Small intestine (tissue), 7 donors: Measurements from ENCODE around the gene SUPT7L. TPM values are rescaled to one million over a fixed set of nuclear protein-coding genes. Genes with fewer than 3 reads are reported as not detected.

ENCODE experiments used
- DNase-seq, 2 donors: peaks; one replicate each; pipeline versions ENCODE4 v3.0.0 to v3.0.0-alpha.2; 2013
- FAIRE-seq: peaks from 2 replicates; lab custom pipeline; 2012; peaks lifted over from hg19 to GRCh38; lab: Jason Lieb, UNC
- H3K27ac ChIP-seq, 3 donors: one replicate each; pipeline ENCODE4 v1.5.1; 2013; ENCODE audit warnings: low read length in 2 of 3, mild to moderate bottlenecking in 2 of 3, control low read depth in 1 of 3, inconsistent platforms in 1 of 3, low read depth in 1 of 3, moderate library complexity in 1 of 3
- H3K27me3 ChIP-seq, 3 donors: one replicate each; pipeline ENCODE4 v1.6.1; 2013; ENCODE audit warnings: low read length in 3 of 3, inconsistent platforms in 1 of 3; ENCODE audit not compliant: control insufficient read depth in 3 of 3, insufficient read depth in 3 of 3
- H3K36me3 ChIP-seq, 3 donors: one replicate each; pipeline ENCODE4 v1.6.1; 2013; ENCODE audit warnings: low read length in 3 of 3, inconsistent platforms in 1 of 3, low read depth in 1 of 3, mild to moderate bottlenecking in 1 of 3, moderate library complexity in 1 of 3; ENCODE audit not compliant: control insufficient read depth in 3 of 3, insufficient read depth in 2 of 3
- H3K4me1 ChIP-seq, 3 donors: one replicate each; pipeline ENCODE4 v1.6.1; 2013; ENCODE audit warnings: low read length in 2 of 3, inconsistent platforms in 1 of 3, low read depth in 1 of 3, mild to moderate bottlenecking in 1 of 3, moderate library complexity in 1 of 3; ENCODE audit not compliant: control insufficient read depth in 3 of 3, insufficient read depth in 2 of 3
- H3K4me3 ChIP-seq, 3 donors: one replicate each; pipeline ENCODE4 v1.5.1; 2013; ENCODE audit warnings: low read length in 3 of 3, control low read depth in 1 of 3, inconsistent platforms in 1 of 3, low read depth in 1 of 3, mild to moderate bottlenecking in 1 of 3, moderate library complexity in 1 of 3
- H3K9me3 ChIP-seq, 2 donors: one replicate each; pipeline ENCODE4 v1.6.1; 2013; ENCODE audit warnings: low read depth in 1 of 2, low read length in 1 of 2; ENCODE audit not compliant: control insufficient read depth in 2 of 2, insufficient read depth in 1 of 2
- WGBS, 3 donors: extraction: QIAGEN DNeasy Blood & Tissue Kit; methylation state at CpG; one replicate each; pipeline ENCODE4 v1.1.7; 2013; 5-methylcytosine and 5-hydroxymethylcytosine counted together
- polyA plus RNA-seq, 4 donors: library from polyadenylated mRNA; stranded (reverse) in 3 of 4; unstranded in 1 of 4; fragments of 200-250 nt in 3 of 4; fragments of 120-200 nt in 1 of 4; gene quantifications; one replicate each; pipeline versions ENCODE4 v1.2.1 to v1.2.3, GENCODE V29; 2013
- donor health status: healthy with polysubstance abuse.
- donor health status: control.
- donor health status: control.
- donor health status: Bipolar disorder and iron deficiency.
- donor health status: healthy.

The SUPT7L gene
- polyA plus RNA-seq, 4 donors: 16.8 to 43.7 (median 23.1) TPM

DNA sequence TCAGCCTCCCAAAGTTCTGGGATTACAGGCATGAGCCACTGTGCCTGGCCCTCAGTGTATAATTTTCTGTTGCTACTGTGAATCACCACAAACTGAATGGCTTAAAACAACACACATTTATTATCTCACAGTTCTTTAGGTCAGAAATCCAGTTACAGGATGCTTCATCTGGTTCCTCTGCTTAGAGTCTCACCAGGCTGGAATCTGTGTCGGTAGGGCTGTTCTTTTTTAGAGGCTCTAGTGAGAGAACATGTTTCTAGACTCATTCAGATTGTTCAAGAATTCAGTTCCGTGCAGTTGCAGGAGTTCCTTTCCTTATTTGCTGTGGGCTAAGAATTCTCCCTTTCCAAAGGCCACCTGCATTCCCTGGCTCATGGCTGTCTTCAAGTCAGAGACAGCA lies 56.8 kb downstream of the SUPT7L start:
- FAIRE-seq (no peak), DNase-seq (no peak)
- 85 to 96% (median 94%) methylated on average over 2 of the region's 2 CpGs for WGBS, 3 donors
- Histone ChIP-seq H3K27me3 (no peaks in the 10 kb centered on the region), H3K27ac (no peak overlapping the region), H3K4me3 (no peak overlapping the region), H3K4me1 (no peaks in the 10 kb centered on the region), H3K9me3 (no peaks in the 10 kb centered on the region), H3K36me3 (peaks cover 21 to 43% (median 23%) of the 10 kb centered on the region in 3 donors)

Other genes starting within 250 kb of the SUPT7L start
- 10 to 100 TPM; 51.4 to 84.8 (median 81.9) TPM for gene NRBP1, start 235.0 kb downstream of the SUPT7L start, polyA plus RNA-seq
- 100 to 1,000 TPM in 1 of 4 donors, 10 to 100 TPM in 3; 57.0 to 127 (median 60.5) TPM for gene KRTCAP3, start 221.2 kb downstream of the SUPT7L start, polyA plus RNA-seq
- 100 to 1,000 TPM in 1 of 4 donors, 10 to 100 TPM in 3; 35.9 to 142 (median 89.3) TPM for gene IFT172, start 173.9 kb downstream of the SUPT7L start, polyA plus RNA-seq
- 1 to 10 TPM in 2 of 4 donors, under 1 TPM in 1, not detected in 1; 0.81 to 5.8 (median 2.0) TPM for gene FNDC4, start 168.4 kb downstream of the SUPT7L start, polyA plus RNA-seq
- gene GCKR, start 166.8 kb downstream of the SUPT7L start, polyA plus RNA-seq: 1 to 10 TPM; 2.1 to 3.8 (median 2.5) TPM
- 10 to 100 TPM in 2 of 4 donors, 1 to 10 TPM in 2; 3.4 to 34.3 (median 7.2) TPM for gene ZNF512, start 80.6 kb downstream of the SUPT7L start, polyA plus RNA-seq
- 1 to 10 TPM in 3 of 4 donors, under 1 TPM in 1; 0.54 to 4.8 (median 1.6) TPM for gene CCDC121, start 34.6 kb downstream of the SUPT7L start, polyA plus RNA-seq
- 10 to 100 TPM; 21.9 to 41.4 (median 33.5) TPM for gene GPN1, start 34.6 kb downstream of the SUPT7L start, polyA plus RNA-seq
- gene SLC4A1AP, start 275 bp upstream of the SUPT7L start, polyA plus RNA-seq: 10 to 100 TPM; 11.6 to 23.4 (median 13.7) TPM
- gene MRPL33, start 108.1 kb upstream of the SUPT7L start, polyA plus RNA-seq: 100 to 1,000 TPM; 111 to 156 (median 127) TPM
- 10 to 100 TPM; 19.8 to 72.0 (median 33.2) TPM for gene RBKS, start 226.8 kb upstream of the SUPT7L start, polyA plus RNA-seq
- 10 to 100 TPM; 19.5 to 38.6 (median 21.5) TPM for gene BABAM2, start 227.1 kb upstream of the SUPT7L start, polyA plus RNA-seq